ENCODE data around the gene SESN1.
"Not testable (repeated sequence)": the region's sequence is repeated elsewhere in the genome, so short reads cannot be mapped to it uniquely, and the experiment has no call there.

Gene SESN1

DNA sequence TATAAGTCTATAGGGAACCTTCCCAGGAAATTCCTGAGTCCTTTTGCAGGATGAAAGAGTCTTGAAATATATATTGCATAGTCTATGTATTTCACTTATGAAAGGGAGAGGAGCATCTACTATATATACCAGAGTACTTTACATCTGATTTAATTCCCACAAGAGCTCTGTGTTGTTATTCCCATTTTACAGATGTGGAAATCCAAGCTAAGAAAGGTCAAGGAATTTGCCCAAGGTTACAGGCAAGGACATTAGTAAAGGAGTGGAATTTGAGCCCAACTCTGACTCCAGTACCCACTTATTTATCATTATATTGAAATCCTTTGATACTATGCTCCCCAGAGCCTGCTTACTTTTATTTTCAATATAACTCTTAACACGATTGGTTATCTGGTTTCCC lies 2.6 kb downstream of the SESN1 start:
- Histone ChIP-seq H3K9ac (ENCODE audit: low read length) (peak overlapping the region; percentile 74), H3K9me3 (ENCODE audit: control insufficient read depth, low read length) (no peaks in the 10 kb centered on the region), H3K4me1 (ENCODE audit: control insufficient read depth, insufficient read depth, low read length) (no peaks in the 10 kb centered on the region), H3K36me3 (ENCODE audit: control insufficient read depth, insufficient read depth, low read length) (no peaks in the 10 kb centered on the region), H3K4me3 (ENCODE audit: low read length) (no peak overlapping the region), H3K27me3 (ENCODE audit: control insufficient read depth, insufficient read depth, low read length) (no peaks in the 10 kb centered on the region)

DNA sequence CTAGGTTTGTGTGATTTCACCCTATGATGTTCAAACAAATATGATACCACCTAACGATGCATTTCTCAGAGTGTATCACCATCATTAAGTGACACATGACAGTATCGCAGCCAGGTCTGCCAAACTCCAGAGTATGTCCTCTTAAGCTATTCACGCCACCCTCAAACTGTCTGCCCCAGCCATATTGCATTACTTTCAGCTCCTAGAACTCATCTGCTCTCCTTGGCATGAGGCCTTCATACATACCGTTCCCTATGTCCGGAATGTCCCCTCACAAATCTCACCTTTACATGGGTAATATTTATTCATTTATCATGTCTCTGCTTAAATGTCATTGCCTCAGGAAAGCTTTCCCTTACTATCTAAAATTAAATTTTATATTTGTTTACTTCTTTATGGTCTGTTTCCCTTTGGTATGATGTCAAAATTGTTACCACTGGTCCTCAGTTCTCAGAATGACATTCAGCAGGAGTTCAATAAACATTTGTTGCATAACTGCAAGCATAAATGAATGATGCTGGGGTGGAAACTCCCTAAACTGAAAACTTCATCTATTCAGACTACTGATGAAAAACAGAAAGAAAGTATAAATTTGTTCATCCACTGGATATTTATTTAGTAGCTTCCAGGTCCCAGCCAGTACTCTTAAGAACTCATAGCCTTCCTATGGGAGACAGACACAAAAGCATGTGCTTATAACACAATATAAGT lies 3.2 kb downstream of the SESN1 start:
- no peaks in the 10 kb centered on the region for H3K4me1 ChIP-seq (ENCODE audit: control insufficient read depth, insufficient read depth, low read length)
- H3K4me3 ChIP-seq (ENCODE audit: low read length): no peak overlapping the region
- no peak overlapping the region for H3K9ac ChIP-seq (ENCODE audit: low read length)
- H3K36me3 ChIP-seq (ENCODE audit: control insufficient read depth, insufficient read depth, low read length): no peaks in the 10 kb centered on the region
- H3K27me3 ChIP-seq (ENCODE audit: control insufficient read depth, insufficient read depth, low read length): no peaks in the 10 kb centered on the region
- no peaks in the 10 kb centered on the region for H3K9me3 ChIP-seq (ENCODE audit: control insufficient read depth, low read length)

DNA sequence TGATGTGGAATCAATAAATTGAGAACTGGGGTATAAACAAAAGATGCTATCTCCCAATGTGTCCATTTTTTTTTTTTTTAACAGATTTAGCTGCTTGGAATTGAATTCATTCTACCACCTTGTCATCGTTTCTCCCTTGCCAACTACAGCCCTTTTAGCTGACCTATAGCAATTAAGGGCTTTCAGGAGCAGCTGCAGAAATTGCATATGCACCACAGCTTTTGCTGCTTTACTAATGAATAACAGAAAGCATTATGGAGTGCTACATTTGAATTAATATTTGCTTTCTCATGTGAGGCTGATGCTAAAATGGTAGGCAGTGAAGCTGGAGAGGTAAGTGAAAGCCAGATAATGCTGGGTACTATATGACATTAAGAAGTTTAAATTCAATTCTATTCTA lies 5.7 kb downstream of the SESN1 start:
- Histone ChIP-seq H3K9me3 (ENCODE audit: control insufficient read depth, low read length) (no peaks in the 10 kb centered on the region), H3K27me3 (ENCODE audit: control insufficient read depth, insufficient read depth, low read length) (no peaks in the 10 kb centered on the region), H3K4me1 (ENCODE audit: control insufficient read depth, insufficient read depth, low read length) (no peaks in the 10 kb centered on the region), H3K4me3 (ENCODE audit: low read length) (no peak overlapping the region), H3K9ac (ENCODE audit: low read length) (no peak overlapping the region), H3K36me3 (ENCODE audit: control insufficient read depth, insufficient read depth, low read length) (no peaks in the 10 kb centered on the region)

DNA sequence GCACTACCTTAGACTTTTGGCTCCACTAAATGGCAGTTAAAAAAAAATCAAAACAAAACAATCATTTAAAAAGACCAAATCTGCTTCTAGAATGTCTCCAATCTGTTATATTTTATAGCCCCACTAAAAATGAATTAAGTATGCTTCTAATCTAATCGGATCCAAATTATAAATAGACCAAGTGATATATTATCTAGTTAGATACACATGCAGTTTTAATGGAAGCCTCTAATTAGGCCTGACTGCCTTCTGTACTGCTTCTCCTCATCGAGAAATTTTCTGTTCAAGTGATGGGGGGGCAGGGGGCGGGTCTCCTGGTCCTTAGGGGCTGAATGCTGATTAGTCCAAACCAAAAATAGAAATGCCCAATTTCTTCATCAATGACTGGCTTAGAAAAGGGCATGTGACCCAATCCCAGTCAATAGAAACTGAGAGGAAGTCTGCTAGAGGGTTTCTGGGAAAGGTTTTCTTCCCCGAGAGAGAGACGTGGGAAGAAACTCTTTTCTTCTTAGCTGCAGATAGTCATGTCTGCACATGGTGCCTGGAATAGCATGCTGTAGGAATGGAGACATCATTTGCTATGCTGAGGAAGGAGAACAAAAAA lies 6.9 kb downstream of the SESN1 start:
- H3K4me3 ChIP-seq (ENCODE audit: low read length): no peak overlapping the region
- no peaks in the 10 kb centered on the region for H3K36me3 ChIP-seq (ENCODE audit: control insufficient read depth, insufficient read depth, low read length)
- no peaks in the 10 kb centered on the region for H3K4me1 ChIP-seq (ENCODE audit: control insufficient read depth, insufficient read depth, low read length)
- H3K9ac ChIP-seq (ENCODE audit: low read length): no peak overlapping the region
- no peaks in the 10 kb centered on the region for H3K27me3 ChIP-seq (ENCODE audit: control insufficient read depth, insufficient read depth, low read length)
- no peaks in the 10 kb centered on the region for H3K9me3 ChIP-seq (ENCODE audit: control insufficient read depth, low read length)

DNA sequence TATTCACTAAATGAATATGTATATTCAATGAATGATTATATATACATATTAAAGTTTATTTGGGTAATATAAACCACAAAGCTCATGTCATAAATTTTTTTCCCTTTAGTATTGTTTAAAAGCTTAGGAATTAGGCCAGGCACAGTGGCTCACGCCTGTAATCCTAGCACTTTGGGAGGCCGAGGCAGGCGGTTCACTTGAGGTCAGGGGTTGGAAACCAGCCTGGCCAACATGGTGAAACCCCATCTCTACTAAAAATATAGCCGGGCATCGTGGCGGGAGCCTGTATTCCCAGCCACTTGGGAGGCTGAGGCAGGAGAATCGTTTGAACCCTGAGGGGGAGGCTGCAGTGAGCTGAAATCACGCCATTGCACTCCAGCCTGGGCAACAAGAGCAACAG lies 10.5 kb downstream of the SESN1 start:
- not testable (repeated sequence) for H3K36me3 ChIP-seq (ENCODE audit: control insufficient read depth, insufficient read depth, low read length); H3K9me3 ChIP-seq (ENCODE audit: control insufficient read depth, low read length); H3K4me3 ChIP-seq (ENCODE audit: low read length); H3K27me3 ChIP-seq (ENCODE audit: control insufficient read depth, insufficient read depth, low read length); H3K4me1 ChIP-seq (ENCODE audit: control insufficient read depth, insufficient read depth, low read length); H3K9ac ChIP-seq (ENCODE audit: low read length)

DNA sequence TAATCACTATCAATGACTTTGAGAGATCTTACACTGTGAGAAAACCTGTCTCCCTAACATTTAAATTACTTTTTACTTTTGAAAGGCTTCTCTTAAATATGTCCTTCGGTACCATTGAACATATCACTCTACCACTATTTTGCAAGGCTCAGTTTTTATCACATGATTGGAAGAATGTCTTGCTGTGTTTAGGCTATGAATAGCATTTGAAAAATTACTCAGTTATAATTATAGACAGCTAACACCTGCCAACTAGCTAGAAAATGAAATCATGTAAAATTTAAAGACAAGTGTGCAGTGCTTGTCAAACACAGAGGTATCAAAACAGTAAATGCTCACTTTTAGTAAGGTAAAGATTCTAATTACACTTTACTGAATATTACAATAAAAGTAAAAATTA lies 11.0 kb downstream of the SESN1 start:
- no peaks in the 10 kb centered on the region for H3K4me1 ChIP-seq (ENCODE audit: control insufficient read depth, insufficient read depth, low read length)
- H3K36me3 ChIP-seq (ENCODE audit: control insufficient read depth, insufficient read depth, low read length): no peaks in the 10 kb centered on the region
- H3K27me3 ChIP-seq (ENCODE audit: control insufficient read depth, insufficient read depth, low read length): no peaks in the 10 kb centered on the region
- H3K4me3 ChIP-seq (ENCODE audit: low read length): no peak overlapping the region
- no peaks in the 10 kb centered on the region for H3K9me3 ChIP-seq (ENCODE audit: control insufficient read depth, low read length)
- no peak overlapping the region for H3K9ac ChIP-seq (ENCODE audit: low read length)

DNA sequence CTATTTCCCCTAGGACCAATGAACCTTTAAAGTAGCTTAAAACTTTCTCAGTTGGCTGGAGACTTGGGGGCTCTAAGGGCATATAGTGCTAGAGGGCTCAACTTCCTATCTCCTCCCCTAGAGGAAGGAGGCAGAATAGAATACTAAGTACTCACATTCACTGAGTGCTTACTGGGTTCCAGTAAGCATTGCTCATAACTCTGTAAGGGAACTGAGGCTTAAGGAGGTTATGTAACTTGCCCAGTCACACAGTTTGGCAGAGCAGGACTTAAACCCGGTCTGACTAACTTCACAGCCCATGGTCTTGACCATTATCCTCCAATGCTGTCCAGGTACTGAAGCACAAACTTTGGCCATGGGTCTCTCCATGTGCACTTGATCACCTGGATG lies 12.5 kb downstream of the SESN1 start:
- H3K9me3 ChIP-seq (ENCODE audit: control insufficient read depth, low read length): no peaks in the 10 kb centered on the region
- H3K36me3 ChIP-seq (ENCODE audit: control insufficient read depth, insufficient read depth, low read length): no peaks in the 10 kb centered on the region
- H3K27me3 ChIP-seq (ENCODE audit: control insufficient read depth, insufficient read depth, low read length): no peaks in the 10 kb centered on the region
- no peak overlapping the region for H3K9ac ChIP-seq (ENCODE audit: low read length)
- no peak overlapping the region for H3K4me3 ChIP-seq (ENCODE audit: low read length)
- H3K4me1 ChIP-seq (ENCODE audit: control insufficient read depth, insufficient read depth, low read length): no peaks in the 10 kb centered on the region

DNA sequence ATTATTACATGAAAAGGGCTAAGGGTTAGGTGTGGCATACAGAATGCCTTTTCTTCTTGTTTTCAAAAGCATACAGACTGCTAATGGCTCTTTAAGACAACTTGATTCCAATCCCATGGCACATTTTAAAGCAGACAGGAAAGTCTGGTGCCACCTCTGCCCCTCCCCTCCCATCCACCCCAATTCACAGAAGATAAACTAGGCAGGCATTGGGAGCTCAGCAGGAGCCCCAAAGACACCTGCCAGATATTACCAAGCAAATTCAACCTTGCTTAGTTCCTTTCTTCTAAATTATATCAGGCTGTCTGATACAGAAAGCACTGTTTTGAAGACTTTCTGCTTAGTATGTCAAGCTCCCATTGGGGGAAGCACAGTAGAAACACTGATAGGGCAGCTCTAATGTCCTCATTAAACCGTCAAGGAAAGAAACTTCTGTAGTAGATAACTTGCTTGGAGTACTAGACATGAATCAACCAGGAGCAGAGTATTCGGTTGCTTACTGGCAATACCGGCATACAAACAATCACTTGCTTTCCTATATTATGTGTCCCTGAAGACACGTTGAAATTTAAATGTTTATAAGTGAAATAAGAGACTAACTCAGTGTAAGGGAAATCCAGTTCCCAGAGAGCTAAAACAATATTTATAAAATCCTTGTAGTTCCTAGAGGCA lies 13.0 kb downstream of the SESN1 start:
- no peaks in the 10 kb centered on the region for H3K4me1 ChIP-seq (ENCODE audit: control insufficient read depth, insufficient read depth, low read length)
- no peak overlapping the region for H3K9ac ChIP-seq (ENCODE audit: low read length)
- H3K36me3 ChIP-seq (ENCODE audit: control insufficient read depth, insufficient read depth, low read length): no peaks in the 10 kb centered on the region
- no peaks in the 10 kb centered on the region for H3K9me3 ChIP-seq (ENCODE audit: control insufficient read depth, low read length)
- H3K4me3 ChIP-seq (ENCODE audit: low read length): no peak overlapping the region
- no peaks in the 10 kb centered on the region for H3K27me3 ChIP-seq (ENCODE audit: control insufficient read depth, insufficient read depth, low read length)

DNA sequence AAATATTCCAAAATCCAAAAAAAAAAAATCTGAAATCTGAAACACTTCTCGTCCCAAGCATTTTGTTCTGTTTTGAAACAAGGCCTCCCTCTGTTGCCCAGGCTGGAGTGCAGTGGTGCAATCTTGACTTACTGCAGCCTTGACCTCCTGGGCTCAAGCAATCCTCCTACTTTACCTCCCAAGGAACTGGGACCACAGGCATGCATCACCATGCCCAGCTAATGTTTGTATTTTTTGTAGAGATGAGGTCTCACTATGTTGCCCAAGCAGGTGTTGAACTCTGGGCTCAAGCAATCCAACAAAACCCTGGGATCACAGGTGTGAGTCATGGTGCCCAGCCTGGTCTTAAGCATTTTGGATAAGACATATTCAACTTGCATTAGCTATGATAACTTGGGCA lies 13.6 kb downstream of the SESN1 start:
- Histone ChIP-seq H3K9me3 (ENCODE audit: control insufficient read depth, low read length) (no peaks in the 10 kb centered on the region), H3K9ac (ENCODE audit: low read length) (no peak overlapping the region), H3K36me3 (ENCODE audit: control insufficient read depth, insufficient read depth, low read length) (no peaks in the 10 kb centered on the region), H3K27me3 (ENCODE audit: control insufficient read depth, insufficient read depth, low read length) (no peaks in the 10 kb centered on the region), H3K4me1 (ENCODE audit: control insufficient read depth, insufficient read depth, low read length) (no peaks in the 10 kb centered on the region), H3K4me3 (ENCODE audit: low read length) (no peak overlapping the region)

DNA sequence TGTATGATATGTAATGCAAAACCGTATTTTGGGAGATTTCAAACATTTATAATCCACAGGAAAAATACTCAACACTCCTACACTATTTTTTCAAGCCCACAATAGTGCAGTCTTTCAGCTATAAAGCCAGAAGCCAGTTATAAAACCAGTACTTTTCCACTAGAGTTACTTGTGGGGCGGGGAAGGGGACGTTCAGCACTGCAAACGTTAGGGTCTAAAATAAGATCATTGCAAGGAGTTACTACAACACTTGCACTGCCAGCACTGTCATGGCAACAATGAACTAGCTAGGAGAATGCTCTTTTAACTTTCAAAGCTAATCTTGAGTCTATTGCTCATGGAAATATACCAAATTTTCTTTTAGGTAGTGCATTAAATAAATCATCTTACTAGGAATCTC lies 14.7 kb downstream of the SESN1 start:
- no peak overlapping the region for H3K9ac ChIP-seq (ENCODE audit: low read length)
- H3K27me3 ChIP-seq (ENCODE audit: control insufficient read depth, insufficient read depth, low read length): no peaks in the 10 kb centered on the region
- H3K4me1 ChIP-seq (ENCODE audit: control insufficient read depth, insufficient read depth, low read length): no peaks in the 10 kb centered on the region
- H3K36me3 ChIP-seq (ENCODE audit: control insufficient read depth, insufficient read depth, low read length): no peaks in the 10 kb centered on the region
- no peak overlapping the region for H3K4me3 ChIP-seq (ENCODE audit: low read length)
- no peaks in the 10 kb centered on the region for H3K9me3 ChIP-seq (ENCODE audit: control insufficient read depth, low read length)

DNA sequence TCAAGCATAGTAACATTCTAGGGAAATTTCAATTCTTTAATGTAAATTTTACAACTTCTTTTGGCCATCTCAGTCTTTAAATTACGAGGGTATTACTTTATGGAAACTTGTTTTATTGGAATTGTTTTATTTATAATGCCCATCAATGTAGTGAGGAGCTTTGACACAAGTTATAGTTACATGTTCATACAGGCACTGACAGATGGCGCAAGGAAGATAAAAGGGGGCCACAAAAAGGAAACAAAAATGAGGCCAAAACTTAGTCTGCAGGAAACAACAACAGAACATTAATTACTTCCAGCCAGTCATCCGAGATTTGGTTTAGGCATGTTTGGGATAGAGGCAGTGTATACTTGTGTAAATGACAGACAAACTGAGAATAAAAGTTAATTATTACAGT lies 18.3 kb downstream of the SESN1 start:
- Histone ChIP-seq H3K27me3 (ENCODE audit: control insufficient read depth, insufficient read depth, low read length) (no peaks in the 10 kb centered on the region), H3K4me1 (ENCODE audit: control insufficient read depth, insufficient read depth, low read length) (peaks cover 4% of the 10 kb centered on the region), H3K9ac (ENCODE audit: low read length) (no peak overlapping the region), H3K9me3 (ENCODE audit: control insufficient read depth, low read length) (no peaks in the 10 kb centered on the region), H3K36me3 (ENCODE audit: control insufficient read depth, insufficient read depth, low read length) (no peaks in the 10 kb centered on the region), H3K4me3 (ENCODE audit: low read length) (no peak overlapping the region)

DNA sequence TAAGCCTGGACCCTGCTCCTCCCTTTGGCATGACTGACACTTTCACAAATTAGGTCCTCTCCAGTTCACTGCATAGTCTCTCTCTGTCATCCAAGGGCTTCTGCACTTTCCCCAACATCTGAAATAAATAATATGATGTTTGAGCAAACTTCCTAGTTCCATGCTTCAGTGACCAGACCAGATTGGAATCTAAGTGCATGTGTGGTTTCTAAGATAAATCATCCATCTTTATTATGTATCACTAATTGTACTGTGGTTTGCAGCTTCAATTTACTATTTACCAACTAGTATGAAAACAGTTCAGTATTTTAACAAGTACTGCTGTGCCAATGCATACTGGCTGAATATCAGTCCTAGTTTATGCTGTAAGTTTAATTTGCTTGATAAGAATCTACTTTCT lies 18.7 kb downstream of the SESN1 start:
- Histone ChIP-seq H3K4me1 (ENCODE audit: control insufficient read depth, insufficient read depth, low read length) (peaks cover 4% of the 10 kb centered on the region), H3K9ac (ENCODE audit: low read length) (no peak overlapping the region)

More for the DNA sequence above, 18.7 kb downstream of the SESN1 start:
- H3K36me3 ChIP-seq (ENCODE audit: control insufficient read depth, insufficient read depth, low read length): no peaks in the 10 kb centered on the region
- H3K4me3 ChIP-seq (ENCODE audit: low read length): no peak overlapping the region
- H3K9me3 ChIP-seq (ENCODE audit: control insufficient read depth, low read length): no peaks in the 10 kb centered on the region
- no peaks in the 10 kb centered on the region for H3K27me3 ChIP-seq (ENCODE audit: control insufficient read depth, insufficient read depth, low read length)
